RWPE2 (cell line): ENCODE data around the gene CLIC5.
"Not testable (repeated sequence)": the region's sequence is repeated elsewhere in the genome, so short reads cannot be mapped to it uniquely, and the experiment has no call there.

ENCODE experiments used
- ATAC-seq: fragments of 200-7000 bp; cut with Tn5 transposase; 3 replicates; pipeline ENCODE4 v1.9.1; 2021; ENCODE audit warnings: low read depth
- DNase-seq: peaks from one replicate; pipeline ENCODE4 v3.0.0-alpha.2; 2020; ENCODE audit warnings: low spot score
- H3K27ac ChIP-seq: fragments of 450-650 bp; 2 replicates; pipeline ENCODE4 v1.5.1; 2017; ENCODE audit warnings: mild to moderate bottlenecking; ENCODE audit not compliant: poor library complexity, severe bottlenecking
- H3K27me3 ChIP-seq: fragments of 250-450 bp; sonication (Bioruptor Pico); 2 replicates; pipeline ENCODE4 v1.5.1; 2021; ENCODE audit warnings: mild to moderate bottlenecking, moderate library complexity; ENCODE audit not compliant: insufficient read depth, poor library complexity, severe bottlenecking
- H3K36me3 ChIP-seq: fragments of 250-450 bp; sonication (Bioruptor Pico); 2 replicates; pipeline ENCODE4 v1.5.1; 2020; ENCODE audit warnings: low read depth, mild to moderate bottlenecking, moderate library complexity
- H3K4me1 ChIP-seq: fragments of 250-450 bp; sonication (Bioruptor Pico); 2 replicates; pipeline ENCODE4 v1.5.1; 2021; ENCODE audit warnings: mild to moderate bottlenecking, moderate library complexity; ENCODE audit not compliant: insufficient read depth, poor library complexity, severe bottlenecking
- H3K4me3 ChIP-seq: fragments of 250-450 bp; sonication (Bioruptor Pico); 2 replicates; pipeline ENCODE4 v1.5.1; 2021; ENCODE audit warnings: mild to moderate bottlenecking, moderate library complexity; ENCODE audit not compliant: severe bottlenecking
- H3K9me3 ChIP-seq: fragments of 250-450 bp; sonication (Bioruptor Pico); 2 replicates; pipeline ENCODE4 v1.5.1; 2021; ENCODE audit warnings: mild to moderate bottlenecking, moderate library complexity; ENCODE audit not compliant: severe bottlenecking
- TF ChIP-seq, protein P1 (sequence below): fragments of 450-650 bp; IDR thresholded peaks from one replicate; pipeline ENCODE4 v1.5.1; 2017; ENCODE audit warnings: mild to moderate bottlenecking, moderate library complexity; ENCODE audit not compliant: poor library complexity, severe bottlenecking

CLIC5 gene

DNA sequence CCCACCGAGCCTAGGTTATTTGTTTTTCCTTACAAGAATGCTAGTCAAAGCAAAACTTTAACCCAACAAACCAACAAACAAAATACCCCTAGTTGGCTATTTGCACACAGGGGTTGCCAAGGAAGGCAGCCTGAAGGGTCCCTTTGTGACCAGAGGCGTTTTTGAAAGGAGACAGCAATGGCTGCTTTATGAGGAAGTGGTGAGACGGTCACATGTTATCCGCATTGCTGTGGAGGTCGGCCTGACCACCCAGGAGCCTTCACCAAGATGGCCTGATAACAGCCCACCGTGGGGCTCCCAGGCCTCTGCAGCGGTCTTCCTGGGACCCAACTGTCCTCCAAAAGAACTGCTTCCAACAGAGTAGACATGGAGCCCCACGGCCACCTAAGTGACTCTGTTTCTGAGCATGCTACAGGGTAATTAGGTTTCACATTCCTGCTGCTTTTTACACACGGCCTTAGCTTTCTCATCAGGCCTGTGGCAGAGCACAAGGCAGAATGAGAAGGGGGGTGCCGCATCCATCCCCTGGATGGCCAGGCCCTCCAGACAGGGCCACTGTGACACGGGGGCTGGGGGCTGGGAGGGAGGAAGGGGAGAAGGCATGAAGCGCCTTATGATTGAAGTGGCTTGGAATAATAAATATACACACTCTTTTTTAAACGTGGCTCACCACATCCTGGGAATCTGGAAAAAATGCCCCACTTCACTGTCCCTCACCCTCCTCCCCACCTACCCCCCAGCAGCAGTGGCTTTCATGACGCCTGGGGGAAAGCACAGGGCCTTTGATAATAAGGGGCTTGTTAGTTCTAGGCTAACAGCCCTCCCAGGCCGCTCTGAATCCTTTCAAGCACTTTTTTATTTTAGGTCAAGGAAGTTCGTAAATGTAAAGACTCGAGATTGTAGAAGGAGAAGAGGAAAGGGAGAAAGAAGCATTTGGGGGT is 86.0 kb downstream of the CLIC5 start:
- Histone ChIP-seq H3K27ac (no peak overlapping the region), H3K36me3 (no peaks in the 10 kb centered on the region), H3K27me3 (no peaks in the 10 kb centered on the region), H3K9me3 (no peaks in the 10 kb centered on the region), H3K4me3 (no peak overlapping the region), H3K4me1 (no peaks in the 10 kb centered on the region)
- TF ChIP-seq, protein P1, sequence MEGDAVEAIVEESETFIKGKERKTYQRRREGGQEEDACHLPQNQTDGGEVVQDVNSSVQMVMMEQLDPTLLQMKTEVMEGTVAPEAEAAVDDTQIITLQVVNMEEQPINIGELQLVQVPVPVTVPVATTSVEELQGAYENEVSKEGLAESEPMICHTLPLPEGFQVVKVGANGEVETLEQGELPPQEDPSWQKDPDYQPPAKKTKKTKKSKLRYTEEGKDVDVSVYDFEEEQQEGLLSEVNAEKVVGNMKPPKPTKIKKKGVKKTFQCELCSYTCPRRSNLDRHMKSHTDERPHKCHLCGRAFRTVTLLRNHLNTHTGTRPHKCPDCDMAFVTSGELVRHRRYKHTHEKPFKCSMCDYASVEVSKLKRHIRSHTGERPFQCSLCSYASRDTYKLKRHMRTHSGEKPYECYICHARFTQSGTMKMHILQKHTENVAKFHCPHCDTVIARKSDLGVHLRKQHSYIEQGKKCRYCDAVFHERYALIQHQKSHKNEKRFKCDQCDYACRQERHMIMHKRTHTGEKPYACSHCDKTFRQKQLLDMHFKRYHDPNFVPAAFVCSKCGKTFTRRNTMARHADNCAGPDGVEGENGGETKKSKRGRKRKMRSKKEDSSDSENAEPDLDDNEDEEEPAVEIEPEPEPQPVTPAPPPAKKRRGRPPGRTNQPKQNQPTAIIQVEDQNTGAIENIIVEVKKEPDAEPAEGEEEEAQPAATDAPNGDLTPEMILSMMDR: no peak
- DNase-seq (no peak), ATAC-seq (no peak)

DNA sequence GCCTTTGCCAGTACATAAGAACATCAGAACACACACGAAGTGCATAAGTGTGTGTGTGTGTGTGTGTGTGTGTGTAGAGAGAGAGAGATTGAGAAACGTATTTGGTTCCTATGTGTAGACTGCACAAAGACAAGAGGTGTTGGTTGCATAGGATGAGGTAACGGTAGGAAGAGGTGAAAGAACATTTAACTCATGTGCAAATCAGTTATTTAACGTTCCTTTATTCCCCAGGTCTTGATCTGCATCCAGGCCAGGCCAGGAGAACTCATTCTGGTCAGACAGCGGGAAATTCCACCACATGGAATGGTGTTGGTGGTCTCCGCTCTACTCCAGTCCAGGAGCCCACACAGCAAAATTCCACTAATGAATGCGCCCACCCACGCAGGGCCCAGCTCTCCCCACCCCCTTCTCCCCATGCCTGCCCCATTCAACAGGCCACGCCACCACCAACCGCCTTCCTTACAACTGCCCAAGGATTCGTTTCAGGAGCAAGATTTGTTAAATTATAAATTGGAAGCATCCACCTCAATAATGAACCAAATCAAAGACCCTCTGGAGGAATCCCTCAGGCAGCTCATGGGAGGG is 86.8 kb downstream of the CLIC5 start:
- no peak for ATAC-seq
- Histone ChIP-seq H3K9me3 (no peaks in the 10 kb centered on the region), H3K27ac (no peak overlapping the region), H3K4me1 (no peaks in the 10 kb centered on the region), H3K27me3 (no peaks in the 10 kb centered on the region), H3K4me3 (no peak overlapping the region), H3K36me3 (no peaks in the 10 kb centered on the region)
- TF ChIP-seq, protein P1: no peak
- DNase-seq: no peak

DNA sequence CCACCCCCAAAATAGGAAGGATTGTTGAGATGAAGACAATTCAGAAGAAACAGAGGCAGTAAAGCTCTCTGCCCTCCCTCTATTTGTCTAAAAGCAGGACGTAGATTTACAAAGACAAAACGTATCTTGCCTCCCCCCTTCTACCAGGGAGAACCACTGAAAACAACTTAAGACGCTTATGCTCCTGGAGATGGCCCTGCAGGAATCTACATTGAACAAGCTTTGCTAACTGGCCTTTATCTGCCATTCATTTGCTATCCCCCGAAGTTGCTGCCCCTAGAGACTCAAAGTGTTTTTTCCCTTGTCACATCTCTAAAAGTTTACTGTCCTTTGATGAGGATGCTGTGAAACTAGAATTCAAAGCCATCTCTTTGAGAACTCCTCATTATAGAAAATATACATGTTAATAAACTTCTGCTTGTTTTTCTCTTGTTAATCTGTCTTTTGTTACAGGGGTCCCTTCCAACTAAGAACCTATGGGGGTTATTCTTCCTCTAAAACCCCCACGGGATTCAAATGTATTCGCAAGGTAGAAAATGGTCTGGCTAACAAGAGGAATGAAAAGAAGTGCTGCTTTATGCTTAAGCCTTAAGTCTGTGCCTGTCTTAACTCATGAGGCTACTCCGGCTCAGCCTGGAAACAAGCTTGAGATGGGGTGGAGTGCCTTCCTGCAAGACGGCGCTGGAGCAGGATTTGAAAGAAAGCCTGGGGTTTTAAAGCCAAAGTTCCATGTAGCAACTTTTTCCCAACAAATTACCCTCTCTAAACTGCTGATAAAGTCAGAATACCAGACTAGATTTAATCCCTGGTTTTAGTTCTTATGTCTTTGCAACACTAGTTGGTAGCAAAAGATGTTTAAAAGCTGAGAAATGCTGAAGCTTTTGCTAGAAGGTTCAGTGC is 88.0 kb downstream of the CLIC5 start:
- no peak for DNase-seq
- no peak overlapping the region for H3K4me3 ChIP-seq
- TF ChIP-seq, protein P1: no peak
- ATAC-seq: no peak
- H3K36me3 ChIP-seq: no peaks in the 10 kb centered on the region
- H3K9me3 ChIP-seq: no peaks in the 10 kb centered on the region
- H3K4me1 ChIP-seq: no peaks in the 10 kb centered on the region
- no peaks in the 10 kb centered on the region for H3K27me3 ChIP-seq
- no peak overlapping the region for H3K27ac ChIP-seq

DNA sequence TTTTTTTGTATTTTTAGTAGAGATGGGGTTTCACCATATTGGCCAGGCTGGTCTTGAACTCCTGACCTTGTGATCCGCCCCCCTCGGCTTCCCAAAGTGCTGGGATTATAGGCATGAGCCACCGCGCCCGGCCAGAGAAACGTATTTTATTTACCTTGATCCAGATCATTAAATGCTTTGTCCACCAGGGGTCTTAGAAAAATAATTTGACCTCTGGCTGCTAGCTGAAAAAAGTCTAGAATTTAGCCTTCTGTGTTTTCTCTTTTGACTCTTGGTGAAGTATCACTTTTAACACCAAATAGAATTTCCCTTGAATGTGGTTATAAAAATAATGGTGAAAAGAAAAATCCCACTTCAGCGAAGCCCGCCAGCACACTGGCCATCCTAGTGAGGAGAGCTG is 89.2 kb downstream of the CLIC5 start:
- H3K4me1 ChIP-seq, H3K27ac ChIP-seq, H3K27me3 ChIP-seq, H3K9me3 ChIP-seq, DNase-seq, ATAC-seq, H3K36me3 ChIP-seq, H3K4me3 ChIP-seq: not testable (repeated sequence)
- TF ChIP-seq, protein P1: peak; percentile 8
